Kidney glomerular epithelial cell (primary cell): ENCODE results near the gene USP17L17.
"Not testable (repeated sequence)": the region's sequence is repeated elsewhere in the genome, so short reads cannot be mapped to it uniquely, and the experiment has no call there.

Experiments used
- DNase-seq: peaks from one replicate; lab custom pipeline; 2025; lab: John Stamatoyannopoulos, UW

The USP17L17 gene

GRCh38 chr4:9243579-9243978, at the start of gene USP17L17:
Gene USP17L17 (plus strand): TSS chr4:9243879. CDS start chr4:9243879, 0 bp downstream.
- not testable (repeated sequence) for DNase-seq

- not testable (repeated sequence) for DNase-seq
Measured at GRCh38 chr4:9210357-9210756, 33.3 kb upstream of the USP17L17 start, which contains the start of gene USP17L10. Gene USP17L10 (plus strand): TSS chr4:9210657. CDS start chr4:9210657, 0 bp downstream.

DNA sequence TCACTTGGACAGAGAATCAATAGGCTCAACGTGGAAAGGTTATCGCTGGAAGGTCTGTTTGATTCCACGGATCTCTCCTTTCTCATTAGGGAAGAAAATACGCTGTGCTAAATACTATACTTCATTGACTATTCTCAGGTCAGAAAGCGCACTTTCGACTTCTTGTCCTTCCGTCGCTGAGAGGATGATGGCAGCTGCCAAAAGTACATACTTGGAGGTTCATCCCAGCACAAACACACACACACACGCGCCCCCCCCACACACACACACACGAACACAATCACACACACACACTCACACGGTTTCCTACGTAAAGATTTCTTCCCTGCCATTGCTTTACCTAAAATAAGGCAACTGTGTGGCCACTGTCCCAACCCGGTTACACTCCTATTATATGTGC, 29.0 kb upstream of the USP17L17 start:
- DNase-seq = not testable (repeated sequence)

DNA sequence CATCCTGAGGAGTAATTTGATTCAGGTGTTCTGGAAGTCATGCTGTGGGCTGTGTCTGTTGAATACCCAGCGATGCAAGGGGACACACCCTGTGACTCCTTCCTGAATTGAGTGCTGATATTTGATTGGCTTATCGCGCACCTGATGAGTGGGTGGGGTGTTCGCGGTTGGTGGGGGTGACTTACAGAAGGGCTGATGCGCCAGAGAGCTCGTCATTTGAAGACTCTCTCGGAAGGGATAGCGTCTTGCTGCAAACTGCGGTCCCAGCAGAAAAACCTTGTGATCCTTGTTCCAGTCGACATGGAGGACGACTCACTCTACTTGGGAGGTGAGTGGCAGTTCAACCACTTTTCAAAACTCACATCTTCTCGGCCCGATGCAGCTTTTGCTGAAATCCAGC, 28.6 kb upstream of the USP17L17 start, which contains the start of gene USP17L11:
Gene USP17L11, plus strand, starts transcription at position 301 of the 400 bp plus-strand sequence. Its CDS starts 0 bp downstream, at position 301.
- not testable (repeated sequence) for DNase-seq

GRCh38 chr4:9219852-9220251, 23.8 kb upstream of the USP17L17 start, which contains the start of gene USP17L12:
Gene USP17L12 (plus strand): TSS chr4:9220152. CDS start chr4:9220152, 0 bp downstream.
- not testable (repeated sequence) for DNase-seq

DNA sequence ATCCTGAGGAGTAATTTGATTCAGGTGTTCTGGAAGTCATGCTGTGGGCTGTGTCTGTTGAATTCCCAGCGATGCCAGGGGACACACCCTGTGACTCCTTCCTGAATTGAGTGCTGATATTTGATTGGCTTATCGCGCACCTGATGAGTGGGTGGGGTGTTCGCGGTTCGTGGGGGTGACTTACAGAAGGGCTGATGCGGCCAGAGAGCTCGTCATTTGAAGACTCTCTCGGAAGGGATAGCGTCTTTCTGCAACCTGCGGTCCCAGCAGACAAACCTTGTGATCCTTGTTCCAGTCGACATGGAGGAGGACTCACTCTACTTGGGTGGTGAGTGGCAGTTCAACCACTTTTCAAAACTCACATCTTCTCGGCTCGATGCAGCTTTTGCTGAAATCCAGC, 19.1 kb upstream of the USP17L17 start, which contains the start of gene USP17L13:
Gene USP17L13, plus strand, starts transcription at position 301 of the 400 bp plus-strand sequence. Its CDS starts 0 bp downstream, at position 301.
- not testable (repeated sequence) for DNase-seq

GRCh38 chr4:9230249-9230648, 13.4 kb upstream of the USP17L17 start:
- DNase-seq = not testable (repeated sequence)

GRCh38 chr4:9234085-9234484, 9.6 kb upstream of the USP17L17 start, which contains the start of gene USP17L15:
Gene USP17L15 (plus strand): TSS chr4:9234385. CDS start chr4:9234385, 0 bp downstream.
- DNase-seq = not testable (repeated sequence)

GRCh38 chr4:9238461-9238860, 5.2 kb upstream of the USP17L17 start:
- DNase-seq = not testable (repeated sequence)

GRCh38 chr4:9247953-9248680, 4.4 kb downstream of the USP17L17 start, which contains the start of gene USP17L18:
Gene USP17L18 (plus strand): TSS chr4:9248630. CDS start chr4:9248630, 0 bp downstream.
- not testable (repeated sequence) for DNase-seq

DNA sequence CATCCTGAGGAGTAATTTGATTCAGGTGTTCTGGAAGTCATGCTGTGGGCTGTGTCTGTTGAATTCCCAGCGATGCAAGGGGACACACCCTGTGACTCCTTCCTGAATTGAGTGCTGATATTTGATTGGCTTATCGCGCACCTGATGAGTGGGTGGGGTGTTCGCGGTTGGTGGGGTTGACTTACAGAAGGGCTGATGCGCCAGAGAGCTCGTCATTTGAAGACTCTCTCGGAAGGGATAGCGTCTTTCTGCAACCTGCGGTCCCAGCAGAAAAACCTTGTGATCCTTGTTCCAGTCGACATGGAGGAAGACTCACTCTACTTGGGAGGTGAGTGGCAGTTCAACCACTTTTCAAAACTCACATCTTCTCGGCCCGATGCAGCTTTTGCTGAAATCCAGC, 9.4 kb downstream of the USP17L17 start, which contains the start of gene USP17L19:
Gene USP17L19, plus strand, starts transcription at position 301 of the 400 bp plus-strand sequence. Its CDS starts 0 bp downstream, at position 301.
- DNase-seq = not testable (repeated sequence)

GRCh38 chr4:9257824-9258223, 14.1 kb downstream of the USP17L17 start, which contains the start of gene USP17L20:
Gene USP17L20 (plus strand): TSS chr4:9258124. CDS start chr4:9258124, 0 bp downstream.
- not testable (repeated sequence) for DNase-seq

DNA sequence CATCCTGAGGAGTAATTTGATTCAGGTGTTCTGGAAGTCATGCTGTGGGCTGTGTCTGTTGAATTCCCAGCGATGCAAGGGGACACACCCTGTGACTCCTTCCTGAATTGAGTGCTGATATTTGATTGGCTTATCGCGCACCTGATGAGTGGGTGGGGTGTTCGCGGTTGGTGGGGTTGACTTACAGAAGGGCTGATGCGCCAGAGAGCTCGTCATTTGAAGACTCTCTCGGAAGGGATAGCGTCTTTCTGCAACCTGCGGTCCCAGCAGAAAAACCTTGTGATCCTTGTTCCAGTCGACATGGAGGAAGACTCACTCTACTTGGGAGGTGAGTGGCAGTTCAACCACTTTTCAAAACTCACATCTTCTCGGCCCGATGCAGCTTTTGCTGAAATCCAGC, 18.9 kb downstream of the USP17L17 start, which contains the start of gene USP17L21:
Gene USP17L21, plus strand, starts transcription at position 301 of the 400 bp plus-strand sequence. Its CDS starts 0 bp downstream, at position 301.
- not testable (repeated sequence) for DNase-seq

DNA sequence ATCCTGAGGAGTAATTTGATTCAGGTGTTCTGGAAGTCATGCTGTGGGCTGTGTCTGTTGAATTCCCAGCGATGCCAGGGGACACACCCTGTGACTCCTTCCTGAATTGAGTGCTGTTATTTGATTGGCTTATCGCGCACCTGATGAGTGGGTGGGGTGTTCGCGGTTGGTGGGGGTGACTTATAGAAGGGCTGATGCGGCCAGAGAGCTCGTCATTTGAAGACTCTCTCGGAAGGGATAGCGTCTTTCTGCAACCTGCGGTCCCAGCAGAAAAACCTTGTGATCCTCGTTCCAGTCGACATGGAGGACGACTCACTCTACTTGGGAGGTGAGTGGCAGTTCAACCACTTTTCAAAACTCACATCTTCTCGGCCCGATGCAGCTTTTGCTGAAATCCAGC, 23.6 kb downstream of the USP17L17 start, which contains the start of gene USP17L22:
Gene USP17L22, plus strand, starts transcription at position 301 of the 400 bp plus-strand sequence. Its CDS starts 0 bp downstream, at position 301.
- DNase-seq = not testable (repeated sequence)

DNA sequence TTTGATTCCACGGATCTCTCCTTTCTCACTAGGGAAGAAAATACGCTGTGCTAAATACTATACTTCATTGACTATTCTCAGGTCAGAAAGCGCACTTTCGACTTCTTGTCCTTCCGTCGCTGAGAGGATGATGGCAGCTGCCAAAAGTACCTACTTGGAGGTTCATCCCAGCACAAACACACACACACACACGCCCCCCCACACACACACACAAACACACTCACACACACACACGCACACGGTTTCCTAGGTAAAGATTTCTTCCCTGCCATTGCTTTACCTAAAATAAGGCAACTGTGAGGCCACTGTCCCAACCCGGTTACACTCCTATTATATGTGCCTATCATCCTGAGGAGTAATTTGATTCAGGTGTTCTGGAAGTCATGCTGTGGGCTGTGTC, 28.0 kb downstream of the USP17L17 start:
- DNase-seq = not testable (repeated sequence)
